SK-N-SH treated with all-trans-retinoic acid at 6 μM for 48 hours (cell line): ENCODE data around the gene IL17B.

Experiments
- ARNTL ChIP-seq: fragments of 450-650 bp; formaldehyde crosslinking; IDR thresholded peaks from 2 replicates; pipeline ENCODE4 v1.5.0; 2020; ENCODE audit warnings: low read depth, mild to moderate bottlenecking, moderate library complexity, borderline replicate concordance
- CREB5 ChIP-seq: fragments of 250-450 bp; sonication (Bioruptor Pico); IDR thresholded peaks from 2 replicates; pipeline ENCODE4 v1.5.1; 2020; ENCODE audit warnings: low read depth, mild to moderate bottlenecking, moderate library complexity
- CSDC2 ChIP-seq: fragments of 250-450 bp; sonication (Bioruptor Pico); IDR thresholded peaks from 2 replicates; pipeline ENCODE4 v1.5.0; 2020; ENCODE audit warnings: mild to moderate bottlenecking, moderate library complexity
- CSRNP3 ChIP-seq: fragments of 250-450 bp; sonication (Bioruptor Pico); IDR thresholded peaks from 2 replicates; pipeline ENCODE4 v1.5.1; 2021; ENCODE audit warnings: mild to moderate bottlenecking, moderate library complexity
- ESRRG ChIP-seq: fragments of 250-450 bp; sonication (Bioruptor Pico); IDR thresholded peaks from 2 replicates; pipeline ENCODE4 v1.6.1; 2021; ENCODE audit warnings: mild to moderate bottlenecking
- PATZ1 ChIP-seq: fragments of 250-450 bp; sonication (Bioruptor Pico); IDR thresholded peaks from 2 replicates; pipeline ENCODE4 v1.8.0; 2020; ENCODE audit warnings: mild to moderate bottlenecking, moderate library complexity, borderline replicate concordance
- POU6F1 ChIP-seq: fragments of 250-450 bp; sonication (Bioruptor Pico); IDR thresholded peaks from 2 replicates; pipeline ENCODE4 v1.8.0; 2021; ENCODE audit warnings: low read depth, mild to moderate bottlenecking, moderate library complexity, borderline replicate concordance
- RARB ChIP-seq: fragments of 250-450 bp; sonication (Bioruptor Pico); IDR thresholded peaks from 2 replicates; pipeline ENCODE4 v1.8.0; 2021; ENCODE audit warnings: mild to moderate bottlenecking, moderate library complexity
- SNAI2 ChIP-seq: fragments of 250-450 bp; sonication (Bioruptor Pico); IDR thresholded peaks from 2 replicates; pipeline ENCODE4 v1.5.0; 2020; ENCODE audit warnings: mild to moderate bottlenecking, moderate library complexity
- ZFP3 ChIP-seq: fragments of 250-450 bp; sonication (Bioruptor Pico); IDR thresholded peaks from 2 replicates; pipeline ENCODE4 v1.5.0; 2020; ENCODE audit warnings: mild to moderate bottlenecking, moderate library complexity
- ZFP30 ChIP-seq: fragments of 450-650 bp; formaldehyde crosslinking; IDR thresholded peaks from 2 replicates; pipeline ENCODE4 v1.5.0; 2022; ENCODE audit warnings: mild to moderate bottlenecking, moderate library complexity
- ZNF565 ChIP-seq: fragments of 450-650 bp; formaldehyde crosslinking; conservative IDR thresholded peaks from 2 replicates; pipeline ENCODE4 v1.5.0; 2020; ENCODE audit warnings: low read depth, mild to moderate bottlenecking, moderate library complexity
- ZNF8 ChIP-seq: fragments of 450-650 bp; formaldehyde crosslinking; IDR thresholded peaks from 2 replicates; pipeline ENCODE4 v1.5.0; 2020; ENCODE audit warnings: mild to moderate bottlenecking, moderate library complexity

GRCh38 chr5:149325166-149325735, 53.8 kb downstream of the IL17B start:
- TF ChIP-seq PATZ1 (CRISPR knock-in tag): no peak
- no peak for TF ChIP-seq ZFP30
- no peak for TF ChIP-seq ESRRG (CRISPR knock-in tag)
- no peak for TF ChIP-seq POU6F1 (CRISPR knock-in tag)
- no peak for TF ChIP-seq SNAI2
- no peak for TF ChIP-seq ZNF565 (CRISPR knock-in tag)
- TF ChIP-seq CREB5 (CRISPR knock-in tag): no peak
- TF ChIP-seq ARNTL (CRISPR knock-in tag): no peak
- no peak for TF ChIP-seq CSDC2
- no peak for TF ChIP-seq RARB
- no peak for TF ChIP-seq ZFP3
- no peak for TF ChIP-seq CSRNP3 (CRISPR knock-in tag)
- no peak for TF ChIP-seq ZNF8 (CRISPR knock-in tag)
